ENCODE data around the gene ST7. TPM values are rescaled to one million over a fixed set of nuclear protein-coding genes. Genes with fewer than 3 reads are reported as not detected.
"Not testable (repeated sequence)": the region's sequence is repeated elsewhere in the genome, so short reads cannot be mapped to it uniquely, and the experiment has no call there.

ST7 gene
- total RNA-seq, 3 donors from 2014 or later (not counting 1 experiment from before 2014, with no cell fraction given): 9.8 to 15.7 (median 12.9) TPM

GRCh38 chr7:117238472-117238871 lies 285.2 kb downstream of the ST7 start:
- ATAC-seq (no peak), DNase-seq (no peak)
- Mint-ChIP-seq H3K4me3 (no peak overlapping the region), H3K4me1 (no peaks in the 10 kb centered on the region), H3K27ac (no peak overlapping the region), H3K36me3 (no peaks in the 10 kb centered on the region), H3K27me3 (ENCODE audit: low read depth in 2 of 2) (peaks cover 2 to 18% of the 10 kb centered on the region in 2 donors), H3K9me3 (peaks cover 0 to 4% of the 10 kb centered on the region in 2 donors)
- Histone ChIP-seq H3K4me1 (ENCODE audit: control insufficient read depth, insufficient read depth, low read length) (no peaks in the 10 kb centered on the region), H3K36me3 (ENCODE audit: control insufficient read depth, insufficient read depth, low read length) (no peaks in the 10 kb centered on the region), H3K9me3 (ENCODE audit: control insufficient read depth, insufficient read depth, low read length) (no peaks in the 10 kb centered on the region), H3K27me3 (ENCODE audit: control insufficient read depth, insufficient read depth, low read length) (no peaks in the 10 kb centered on the region), H3K4me3 (ENCODE audit: low read length) (no peak overlapping the region), H3K27ac (ENCODE audit: low read length) (no peak overlapping the region)
- WGBS (ENCODE audit: insufficient coverage): 86% methylated on average over 6 of the region's 7 CpGs
- intact Hi-C loops (cut with micrococcal nuclease): no loop called here
- no peak for TF ChIP-seq CTCF (IDR thresholded peaks at IDR 0.05)

GRCh38 chr7:117238937-117239336 lies 285.6 kb downstream of the ST7 start:
- H3K36me3 Mint-ChIP-seq: no peaks in the 10 kb centered on the region
- ATAC-seq (no peak), DNase-seq (no peak)
- intact Hi-C loops (cut with micrococcal nuclease): no loop called here
- no peak for TF ChIP-seq CTCF (IDR thresholded peaks at IDR 0.05)
- Histone ChIP-seq H3K4me1 (ENCODE audit: control insufficient read depth, insufficient read depth, low read length) (no peaks in the 10 kb centered on the region), H3K27me3 (ENCODE audit: control insufficient read depth, insufficient read depth, low read length) (no peaks in the 10 kb centered on the region), H3K36me3 (ENCODE audit: control insufficient read depth, insufficient read depth, low read length) (no peaks in the 10 kb centered on the region), H3K9me3 (ENCODE audit: control insufficient read depth, insufficient read depth, low read length) (no peaks in the 10 kb centered on the region), H3K4me3 (ENCODE audit: low read length) (no peak overlapping the region), H3K27ac (ENCODE audit: low read length) (no peak overlapping the region)
- H3K9me3 Mint-ChIP-seq: peaks cover 0 to 2% of the 10 kb centered on the region in 2 donors
- peaks cover 3 to 18% of the 10 kb centered on the region in 2 donors for H3K27me3 Mint-ChIP-seq (ENCODE audit: low read depth in 2 of 2)
- H3K4me1 Mint-ChIP-seq: no peaks in the 10 kb centered on the region
- H3K4me3 Mint-ChIP-seq: no peak overlapping the region
- no peak overlapping the region for H3K27ac Mint-ChIP-seq
- 88% methylated on average over 6 of the region's 7 CpGs for WGBS (ENCODE audit: insufficient coverage)

- no peak for DNase-seq
- intact Hi-C loops (cut with micrococcal nuclease): no loop called here
- Histone ChIP-seq H3K27ac (ENCODE audit: low read length) (no peak overlapping the region), H3K9me3 (ENCODE audit: control insufficient read depth, insufficient read depth, low read length) (no peaks in the 10 kb centered on the region), H3K27me3 (ENCODE audit: control insufficient read depth, insufficient read depth, low read length) (no peaks in the 10 kb centered on the region), H3K4me3 (ENCODE audit: low read length) (no peak overlapping the region), H3K36me3 (ENCODE audit: control insufficient read depth, insufficient read depth, low read length) (no peaks in the 10 kb centered on the region), H3K4me1 (ENCODE audit: control insufficient read depth, insufficient read depth, low read length) (no peaks in the 10 kb centered on the region)
- Mint-ChIP-seq H3K27ac (no peak overlapping the region), H3K4me1 (no peaks in the 10 kb centered on the region), H3K9me3 (peaks cover 0 to 1% of the 10 kb centered on the region in 2 donors), H3K4me3 (no peak overlapping the region), H3K36me3 (no peaks in the 10 kb centered on the region), H3K27me3 (ENCODE audit: low read depth in 2 of 2) (peaks cover 3 to 14% of the 10 kb centered on the region in 2 donors)
- ATAC-seq: no peak
- 92% methylated on average over 4 of the region's 4 CpGs for WGBS (ENCODE audit: insufficient coverage)
- TF ChIP-seq CTCF (IDR thresholded peaks at IDR 0.05): no peak
Measured at GRCh38 chr7:117241088-117241487, 287.8 kb downstream of the ST7 start.

- Mint-ChIP-seq H3K27ac (no peak overlapping the region), H3K4me1 (no peaks in the 10 kb centered on the region), H3K9me3 (peaks cover 1 to 3% of the 10 kb centered on the region in 2 donors), H3K27me3 (ENCODE audit: low read depth in 2 of 2) (peaks cover 3 to 6% of the 10 kb centered on the region in 2 donors), H3K4me3 (no peak overlapping the region), H3K36me3 (no peaks in the 10 kb centered on the region)
- DNase-seq (no peak), ATAC-seq (no peak)
- intact Hi-C loops (cut with micrococcal nuclease): no loop called here
- H3K36me3 ChIP-seq (ENCODE audit: control insufficient read depth, insufficient read depth, low read length): no peaks in the 10 kb centered on the region
- no peaks in the 10 kb centered on the region for H3K9me3 ChIP-seq (ENCODE audit: control insufficient read depth, insufficient read depth, low read length)
- TF ChIP-seq CTCF (IDR thresholded peaks at IDR 0.05): no peak
- WGBS (ENCODE audit: insufficient coverage): 87% methylated on average over 3 of the region's 3 CpGs
- no peaks in the 10 kb centered on the region for H3K4me1 ChIP-seq (ENCODE audit: control insufficient read depth, insufficient read depth, low read length)
- no peak overlapping the region for H3K4me3 ChIP-seq (ENCODE audit: low read length)
- H3K27me3 ChIP-seq (ENCODE audit: control insufficient read depth, insufficient read depth, low read length): no peaks in the 10 kb centered on the region
- H3K27ac ChIP-seq (ENCODE audit: low read length): no peak overlapping the region
Measured at GRCh38 chr7:117243390-117243789, 290.1 kb downstream of the ST7 start.

GRCh38 chr7:117245703-117246102 lies 292.4 kb downstream of the ST7 start:
- H3K27me3 Mint-ChIP-seq (ENCODE audit: low read depth in 2 of 2); intact Hi-C loops (cut with micrococcal nuclease); H3K36me3 ChIP-seq (ENCODE audit: control insufficient read depth, insufficient read depth, low read length); ATAC-seq; H3K4me1 ChIP-seq (ENCODE audit: control insufficient read depth, insufficient read depth, low read length); H3K27ac Mint-ChIP-seq; H3K4me3 Mint-ChIP-seq; H3K9me3 ChIP-seq (ENCODE audit: control insufficient read depth, insufficient read depth, low read length); H3K36me3 Mint-ChIP-seq; H3K4me3 ChIP-seq (ENCODE audit: low read length); H3K27ac ChIP-seq (ENCODE audit: low read length); H3K9me3 Mint-ChIP-seq; H3K4me1 Mint-ChIP-seq; DNase-seq; H3K27me3 ChIP-seq (ENCODE audit: control insufficient read depth, insufficient read depth, low read length): not testable (repeated sequence)
- 67% methylated on average over 1 of the region's 2 CpGs for WGBS (ENCODE audit: insufficient coverage)

Measured in natural killer cell (primary cell).